GM23248 (cell line): Measurements from ENCODE around the gene COL18A1. TPM values are rescaled to one million over a fixed set of nuclear protein-coding genes. Genes with fewer than 3 reads are reported as not detected.

Experiments used
- DNase-seq: peaks from one replicate; pipeline ENCODE4 v3.0.0-alpha.2; 2015
- H2AFZ ChIP-seq: fragments of 200-600 bp; sonication (generic); 2 replicates; pipeline ENCODE4 v1.6.1; 2016; ENCODE audit warnings: antibody characterized with exemption
- H3F3A ChIP-seq: fragments of 200-600 bp; sonication (generic); 2 replicates; pipeline ENCODE4 v1.6.1; 2016; ENCODE audit warnings: mild to moderate bottlenecking, antibody characterized with exemption, mixed run types; ENCODE audit not compliant: insufficient read depth
- H3K27ac ChIP-seq: fragments of 200-600 bp; sonication (generic); 2 replicates; pipeline ENCODE4 v1.5.1; 2016; ENCODE audit warnings: mild to moderate bottlenecking
- H3K27me3 ChIP-seq: fragments of 200-600 bp; sonication (generic); replicated peaks from 2 replicates; pipeline ENCODE4 v1.6.1; 2016; ENCODE audit warnings: mild to moderate bottlenecking; ENCODE audit not compliant: insufficient read depth
- H3K36me3 ChIP-seq: fragments of 200-600 bp; sonication (generic); 2 replicates; pipeline ENCODE4 v1.6.1; 2016; ENCODE audit warnings: low read depth, mild to moderate bottlenecking
- H3K4me1 ChIP-seq: fragments of 200-600 bp; sonication (generic); 2 replicates; pipeline ENCODE4 v1.6.1; 2016; ENCODE audit warnings: mild to moderate bottlenecking; ENCODE audit not compliant: insufficient read depth
- H3K4me2 ChIP-seq: fragments of 200-600 bp; sonication (generic); one replicate; pipeline ENCODE4 v1.6.1; 2016; ENCODE audit warnings: mild to moderate bottlenecking; ENCODE audit not compliant: unreplicated experiment
- H3K4me3 ChIP-seq: fragments of 200-600 bp; sonication (generic); 2 replicates; pipeline ENCODE4 v1.5.1; 2016; ENCODE audit warnings: mild to moderate bottlenecking
- H3K79me2 ChIP-seq: fragments of 200-600 bp; sonication (generic); 2 replicates; pipeline ENCODE4 v1.6.1; 2016; ENCODE audit warnings: mild to moderate bottlenecking; ENCODE audit not compliant: insufficient read depth
- H3K9ac ChIP-seq: fragments of 200-600 bp; sonication (generic); 2 replicates; pipeline ENCODE4 v1.6.1; 2016; ENCODE audit warnings: mild to moderate bottlenecking
- H3K9me2 ChIP-seq: fragments of 200-600 bp; sonication (generic); 2 replicates; pipeline ENCODE4 v1.6.1; 2016; ENCODE audit warnings: mixed run types, mild to moderate bottlenecking, moderate library complexity; ENCODE audit not compliant: insufficient read depth
- H3K9me3 ChIP-seq: fragments of 200-600 bp; sonication (generic); one replicate; pipeline ENCODE4 v1.6.1; 2017; ENCODE audit warnings: low read depth
- H4K20me1 ChIP-seq: fragments of 200-600 bp; sonication (generic); 2 replicates; pipeline ENCODE4 v1.6.0; 2016; ENCODE audit not compliant: insufficient read depth
- EZH2 ChIP-seq: fragments of 200-600 bp; sonication (generic); IDR thresholded peaks from 2 replicates; pipeline ENCODE4 v1.6.1; 2018; ENCODE audit warnings: antibody characterized with exemption, mild to moderate bottlenecking; ENCODE audit not compliant: insufficient read depth, poor library complexity, severe bottlenecking
- EZH2phosphoT487 ChIP-seq: fragments of 200-600 bp; sonication (generic); IDR thresholded peaks from 2 replicates; pipeline ENCODE4 v1.6.1; 2018; ENCODE audit warnings: antibody characterized with exemption, moderate library complexity, mild to moderate bottlenecking, low read depth; ENCODE audit not compliant: insufficient read depth
- WGBS, 2 experiments: methylation state at CpG; one replicate each; pipeline ENCODE4 v1.1.6; 2015 to 2017; ENCODE audit warnings: low lambda C conversion rate in 2 of 2, low coverage in 1 of 2; ENCODE audit errors: missing lambda C conversion rate in 2 of 2; 5-methylcytosine and 5-hydroxymethylcytosine counted together
- in situ Hi-C: fragments of 300-500 bp; cut with MboI; formaldehyde crosslinking; loops from 2 replicates; pipeline ENCODE4 v1.15.0; 2020
- polyA plus RNA-seq: library from polyadenylated mRNA; unstranded; fragments of >200 nt; fragmentation: Nextera tagmentation; extraction: Ambion mirVana; gene quantifications from 2 replicates; pipeline ENCODE4 v1.2.1, GENCODE V29; 2016
- total RNA-seq: library from RNA; depleted of rRNA; stranded (reverse); fragments of >200 nt; shearing (Covaris generic); gene quantifications from 2 replicates; pipeline ENCODE4 v1.2.3, GENCODE V29; 2014

COL18A1 gene
- total and polyA plus RNA-seq, 2 experiments from 2014 or later = 1.7 to 30.5 TPM

- H3K4me3 ChIP-seq = 0 out of 2 replicates have a peak overlapping the region, but pooled peaks have one; percentile 29
- in situ Hi-C loops = loop anchor here (10.0 kb wide), 1 partner anchor 309 kb away; no protein-coding TSS in a partner anchor
- 27 to 30% methylated on average over 21 to 24 of the region's 24 CpGs for WGBS, 2 experiments
Measured at GRCh38 chr21:45454060-45454925, 49.3 kb downstream of the COL18A1 start.

GRCh38 chr21:45454926-45455673 lies 50.1 kb downstream of the COL18A1 start:
- TF ChIP-seq EZH2 (no peak), EZH2phosphoT487 (no peak)
- DNase-seq = peak; percentile 69
- H3F3A ChIP-seq = peaks cover 14% of the 10 kb centered on the region
- in situ Hi-C loops = loop anchor here (10.0 kb wide), 1 partner anchor 310 kb away; no protein-coding TSS in a partner anchor
- no peak overlapping the region for H3K27ac ChIP-seq
- no peaks in the 10 kb centered on the region for H3K36me3 ChIP-seq
- no peaks in the 10 kb centered on the region for H4K20me1 ChIP-seq
- H3K9me3 ChIP-seq = no peaks in the 10 kb centered on the region
- H3K27me3 ChIP-seq = no peaks in the 10 kb centered on the region
- H3K4me1 ChIP-seq = peaks cover 18% of the 10 kb centered on the region
- no peaks in the 10 kb centered on the region for H3K9me2 ChIP-seq
- H3K4me3 ChIP-seq = peak overlapping the region; percentile 29; the same call in 1 of the 2 replicates
- WGBS, 2 experiments = 8 to 10% methylated on average over 22 to 23 of the region's 23 CpGs
- H3K4me2 ChIP-seq = peak overlapping the region; percentile 59
- no peaks in the 10 kb centered on the region for H3K79me2 ChIP-seq
- H2AFZ ChIP-seq = peak overlapping the region; percentile 17
- peak overlapping the region; percentile 8; the same call in 1 of the 2 replicates for H3K9ac ChIP-seq

More at GRCh38 chr21:45454060-45454925, 49.3 kb downstream of the COL18A1 start:
- Histone ChIP-seq H3K27me3 (no peaks in the 10 kb centered on the region), H3K4me2 (peak overlapping the region; percentile 59), H3K9me3 (no peaks in the 10 kb centered on the region), H3K27ac (no peak overlapping the region), H3K9me2 (no peaks in the 10 kb centered on the region), H3F3A (peaks cover 14% of the 10 kb centered on the region), H4K20me1 (no peaks in the 10 kb centered on the region), H3K9ac (peak overlapping the region; percentile 8; the same call in 1 of the 2 replicates), H3K79me2 (no peaks in the 10 kb centered on the region), H3K4me1 (peaks cover 15% of the 10 kb centered on the region), H3K36me3 (no peaks in the 10 kb centered on the region), H2AFZ (no peak overlapping the region; the same call in 1 of the 2 replicates)
- peak; percentile 38 for DNase-seq
- TF ChIP-seq EZH2 (no peak), EZH2phosphoT487 (no peak)

GRCh38 chr21:45455674-45456583 lies 51.0 kb downstream of the COL18A1 start:
- no peak overlapping the region for H3K27ac ChIP-seq
- DNase-seq = no peak
- no peaks in the 10 kb centered on the region for H3K9me3 ChIP-seq
- no peak overlapping the region for H2AFZ ChIP-seq
- peak overlapping the region; percentile 8; the same call in 1 of the 2 replicates for H3K9ac ChIP-seq
- no peaks in the 10 kb centered on the region for H3K27me3 ChIP-seq
- WGBS, 2 experiments = 87 to 88% methylated on average over 30 to 47 of the region's 47 CpGs
- peak overlapping the region; percentile 59 for H3K4me2 ChIP-seq
- H3K79me2 ChIP-seq = no peaks in the 10 kb centered on the region
- peaks cover 20% of the 10 kb centered on the region for H3F3A ChIP-seq
- H3K9me2 ChIP-seq = no peaks in the 10 kb centered on the region
- H3K4me1 ChIP-seq = peaks cover 27% of the 10 kb centered on the region
- no peaks in the 10 kb centered on the region for H4K20me1 ChIP-seq
- no peak for TF ChIP-seq EZH2
- no peak for TF ChIP-seq EZH2phosphoT487
- no peaks in the 10 kb centered on the region for H3K36me3 ChIP-seq
- 0 out of 2 replicates have a peak overlapping the region, but pooled peaks have one; percentile 29 for H3K4me3 ChIP-seq
- in situ Hi-C loops = loop anchor here (10.0 kb wide), 1 partner anchor 311 kb away; no protein-coding TSS in a partner anchor
